GM12864 (cell line): ENCODE data around the gene CRAT.

Experiments used
- DNase-seq: peaks from one replicate; pipeline ENCODE4 v3.0.0-alpha.2; 2011; ENCODE audit warnings: low read depth
- H3K4me3 ChIP-seq: 2 replicates; pipeline ENCODE4 v1.5.1; 2011; ENCODE audit warnings: mild to moderate bottlenecking, low read depth, low read length, control low read depth
- TF ChIP-seq, protein P1 (sequence below): IDR thresholded peaks from 2 replicates; pipeline ENCODE4 v1.5.1; 2011; ENCODE audit warnings: low read depth, mild to moderate bottlenecking, moderate library complexity, low read length, control low read depth, inconsistent platforms; ENCODE audit errors: missing control alignments

The CRAT gene

GRCh38 chr9:129080601-129081387 is 29.8 kb downstream of the CRAT start, which contains the start of gene DOLPP1:
DOLPP1 (plus strand) TSS chr9:129081111; CDS start chr9:129081132, 21 bp downstream.
- peak within 1 kb of the TSS; percentile 74 for H3K4me3 ChIP-seq
- DNase-seq, result peak; percentile 94
- TF ChIP-seq, protein P1, sequence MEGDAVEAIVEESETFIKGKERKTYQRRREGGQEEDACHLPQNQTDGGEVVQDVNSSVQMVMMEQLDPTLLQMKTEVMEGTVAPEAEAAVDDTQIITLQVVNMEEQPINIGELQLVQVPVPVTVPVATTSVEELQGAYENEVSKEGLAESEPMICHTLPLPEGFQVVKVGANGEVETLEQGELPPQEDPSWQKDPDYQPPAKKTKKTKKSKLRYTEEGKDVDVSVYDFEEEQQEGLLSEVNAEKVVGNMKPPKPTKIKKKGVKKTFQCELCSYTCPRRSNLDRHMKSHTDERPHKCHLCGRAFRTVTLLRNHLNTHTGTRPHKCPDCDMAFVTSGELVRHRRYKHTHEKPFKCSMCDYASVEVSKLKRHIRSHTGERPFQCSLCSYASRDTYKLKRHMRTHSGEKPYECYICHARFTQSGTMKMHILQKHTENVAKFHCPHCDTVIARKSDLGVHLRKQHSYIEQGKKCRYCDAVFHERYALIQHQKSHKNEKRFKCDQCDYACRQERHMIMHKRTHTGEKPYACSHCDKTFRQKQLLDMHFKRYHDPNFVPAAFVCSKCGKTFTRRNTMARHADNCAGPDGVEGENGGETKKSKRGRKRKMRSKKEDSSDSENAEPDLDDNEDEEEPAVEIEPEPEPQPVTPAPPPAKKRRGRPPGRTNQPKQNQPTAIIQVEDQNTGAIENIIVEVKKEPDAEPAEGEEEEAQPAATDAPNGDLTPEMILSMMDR, result no peak

DNA sequence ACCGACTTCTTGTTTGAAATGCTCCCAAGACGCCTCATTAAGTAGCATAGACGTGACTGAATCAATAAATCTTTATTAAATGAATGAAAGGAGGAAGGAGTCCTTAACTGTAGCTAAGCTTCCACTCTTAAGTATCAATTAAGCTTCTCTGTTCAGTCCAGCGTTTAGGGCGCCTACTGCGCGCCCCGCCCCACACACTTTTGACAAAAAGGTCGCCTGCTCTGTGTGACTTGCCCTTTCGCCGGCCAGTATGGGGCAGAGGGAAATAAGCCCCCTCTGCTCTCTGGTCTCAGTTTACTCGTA is 30.3 kb downstream of the CRAT start:
- TF ChIP-seq, protein P1, result no peak
- H3K4me3 ChIP-seq, result peak overlapping the region; percentile 74
- no peak for DNase-seq

- TF ChIP-seq, protein P1, result no peak
- H3K4me3 ChIP-seq, result peak overlapping the region; percentile 74
- no peak for DNase-seq
Observed at GRCh38 chr9:129079829-129080228, 30.8 kb downstream of the CRAT start.

DNA sequence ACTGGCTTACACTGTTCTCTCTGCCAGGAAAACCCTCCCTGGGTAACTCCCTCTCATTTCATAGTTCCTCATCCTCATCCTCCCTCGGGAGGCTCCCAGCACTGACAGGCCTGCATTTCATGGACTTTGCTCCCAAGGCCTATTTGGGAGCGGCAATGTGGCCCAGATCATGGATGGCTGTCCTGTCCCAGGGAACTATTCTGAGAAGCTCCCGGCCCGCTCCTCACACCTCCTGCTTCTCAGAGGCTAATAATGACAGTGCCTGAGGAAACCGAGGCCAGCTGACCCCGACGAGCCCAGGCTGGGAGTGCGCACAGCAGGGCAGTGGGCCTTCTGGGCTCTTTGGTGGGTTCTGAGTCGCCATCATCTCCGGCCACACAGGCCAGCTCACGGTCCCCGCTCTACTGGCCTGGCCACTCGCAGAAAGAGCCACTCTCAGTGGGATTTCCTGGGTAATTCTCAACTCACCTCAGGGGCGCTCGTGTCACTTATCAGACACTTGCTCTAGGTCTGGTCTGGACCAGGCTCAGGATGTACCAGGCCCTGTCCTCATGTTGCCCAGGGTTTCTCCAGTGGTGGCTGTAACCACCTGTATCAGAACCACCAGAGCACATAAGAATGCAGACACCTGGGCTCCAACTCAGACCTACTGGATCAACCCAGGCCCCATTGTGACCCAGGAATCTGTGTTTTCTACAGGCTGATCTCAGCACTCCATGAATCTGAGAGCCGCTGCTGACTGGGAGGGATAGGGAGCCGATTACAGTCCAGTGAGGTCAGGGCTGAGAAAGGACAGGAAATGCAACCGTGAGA is 31.7 kb downstream of the CRAT start:
- no peak for DNase-seq
- no peak overlapping the region for H3K4me3 ChIP-seq
- TF ChIP-seq, protein P1, result no peak

- H3K4me3 ChIP-seq, result no peak overlapping the region
- TF ChIP-seq, protein P1, result no peak
- DNase-seq, result no peak
Observed at GRCh38 chr9:129077236-129077635, 33.4 kb downstream of the CRAT start.

DNA sequence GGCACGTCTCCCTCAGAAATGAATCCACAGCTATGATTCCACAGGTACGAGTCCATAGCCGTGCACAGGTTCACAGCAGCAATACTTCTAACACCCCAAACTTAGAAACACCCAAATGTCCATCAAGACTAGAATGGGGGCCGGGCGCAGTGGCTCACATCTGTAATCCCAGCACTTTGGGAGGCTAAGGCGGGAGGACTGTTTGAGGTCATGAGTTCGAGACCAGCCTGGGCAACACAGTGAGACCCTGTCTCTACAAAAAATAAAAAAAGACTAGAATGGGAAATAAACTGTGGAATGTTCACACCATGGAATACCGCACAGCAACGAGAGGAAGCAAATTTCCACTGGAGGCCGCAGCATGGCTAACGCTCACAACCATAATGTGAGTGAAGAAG is 34.0 kb downstream of the CRAT start:
- H3K4me3 ChIP-seq, result no peak overlapping the region
- DNase-seq, result no peak
- TF ChIP-seq, protein P1, result no peak
